ENCODE measurements around the gene OSGIN1. TPM values are rescaled to one million over a fixed set of nuclear protein-coding genes. Genes with fewer than 3 reads are reported as not detected.

Gene OSGIN1
- total RNA-seq, 1 donor from 2014 or later, result 1.6 TPM

- CTCF ChIA-PET, result interaction anchor here (0.9 to 1.5 kb wide), 4 partner anchors 15 to 260 kb away, joined by 3 to 5 read pairs (median 4); partner anchors contain the start of gene TAF1C
- H3K27ac Mint-ChIP-seq, result no peak overlapping the region
Observed at GRCh38 chr16:83926726-83927397, 26.2 kb upstream of the OSGIN1 start.

GRCh38 chr16:83928341-83929055 lies 24.5 kb upstream of the OSGIN1 start:
- POLR2A ChIA-PET, result no interaction called here
- no peaks in the 10 kb centered on the region for H3K9me3 Mint-ChIP-seq
- peaks cover 16% of the 10 kb centered on the region for H3K36me3 Mint-ChIP-seq (ENCODE audit: low read depth)
- DNase-seq (no peak), ATAC-seq (ENCODE audit: low read depth) (no peak)
- no peak overlapping the region for H3K4me3 Mint-ChIP-seq
- no peak for TF ChIP-seq CTCF (IDR thresholded peaks at IDR 0.05)
- CTCF ChIA-PET, result no interaction called here
- H3K27ac Mint-ChIP-seq, result no peak overlapping the region
- intact Hi-C loops (cut with micrococcal nuclease), result loop anchor here (10.0 kb wide), 1 partner anchor 136 kb away; no protein-coding TSS in a partner anchor
- H3K4me1 Mint-ChIP-seq, result peaks cover 5% of the 10 kb centered on the region
- H3K27me3 Mint-ChIP-seq, result no peaks in the 10 kb centered on the region

More at GRCh38 chr16:83926726-83927397, 26.2 kb upstream of the OSGIN1 start:
- no peaks in the 10 kb centered on the region for H3K9me3 Mint-ChIP-seq
- TF ChIP-seq CTCF (IDR thresholded peaks at IDR 0.05), result no peak
- no peaks in the 10 kb centered on the region for H3K27me3 Mint-ChIP-seq
- peak; percentile 83 for ATAC-seq (ENCODE audit: low read depth)
- intact Hi-C loops (cut with micrococcal nuclease), result loop anchor here (1.0 to 10.0 kb wide), 2 partner anchors 101 to 138 kb away; no protein-coding TSS in a partner anchor
- H3K4me3 Mint-ChIP-seq, result no peak overlapping the region
- DNase-seq, result peak; percentile 56
- H3K36me3 Mint-ChIP-seq (ENCODE audit: low read depth), result peaks cover 26% of the 10 kb centered on the region
- H3K4me1 Mint-ChIP-seq, result peaks cover 5% of the 10 kb centered on the region
- POLR2A ChIA-PET, result no interaction called here

- Mint-ChIP-seq H3K9me3 (no peaks in the 10 kb centered on the region), H3K27me3 (no peaks in the 10 kb centered on the region), H3K27ac (no peak overlapping the region), H3K36me3 (ENCODE audit: low read depth) (peaks cover 7% of the 10 kb centered on the region), H3K4me3 (no peak overlapping the region), H3K4me1 (peaks cover 5% of the 10 kb centered on the region)
- CTCF ChIA-PET, result no interaction called here
- ATAC-seq (ENCODE audit: low read depth) (no peak), DNase-seq (no peak)
- POLR2A ChIA-PET, result no interaction called here
- intact Hi-C loops (cut with micrococcal nuclease), result loop anchor here (10.0 kb wide), 1 partner anchor 135 kb away; no protein-coding TSS in a partner anchor
- TF ChIP-seq CTCF (IDR thresholded peaks at IDR 0.05), result no peak
Observed at GRCh38 chr16:83929811-83930555, 23.1 kb upstream of the OSGIN1 start.

GRCh38 chr16:83930730-83931500 lies 22.1 kb upstream of the OSGIN1 start:
- Mint-ChIP-seq H3K4me1 (peaks cover 5% of the 10 kb centered on the region), H3K9me3 (no peaks in the 10 kb centered on the region), H3K27ac (no peak overlapping the region), H3K27me3 (no peaks in the 10 kb centered on the region), H3K4me3 (no peak overlapping the region), H3K36me3 (ENCODE audit: low read depth) (peaks cover 5% of the 10 kb centered on the region)
- ChIA-PET POLR2A (no interaction called here), CTCF (no interaction called here)
- intact Hi-C loops (cut with micrococcal nuclease), result no loop called here
- no peak for TF ChIP-seq CTCF (IDR thresholded peaks at IDR 0.05)
- ATAC-seq (ENCODE audit: low read depth) (no peak), DNase-seq (no peak)
